ENCODE measurements around the gene GOLM1.

DNA sequence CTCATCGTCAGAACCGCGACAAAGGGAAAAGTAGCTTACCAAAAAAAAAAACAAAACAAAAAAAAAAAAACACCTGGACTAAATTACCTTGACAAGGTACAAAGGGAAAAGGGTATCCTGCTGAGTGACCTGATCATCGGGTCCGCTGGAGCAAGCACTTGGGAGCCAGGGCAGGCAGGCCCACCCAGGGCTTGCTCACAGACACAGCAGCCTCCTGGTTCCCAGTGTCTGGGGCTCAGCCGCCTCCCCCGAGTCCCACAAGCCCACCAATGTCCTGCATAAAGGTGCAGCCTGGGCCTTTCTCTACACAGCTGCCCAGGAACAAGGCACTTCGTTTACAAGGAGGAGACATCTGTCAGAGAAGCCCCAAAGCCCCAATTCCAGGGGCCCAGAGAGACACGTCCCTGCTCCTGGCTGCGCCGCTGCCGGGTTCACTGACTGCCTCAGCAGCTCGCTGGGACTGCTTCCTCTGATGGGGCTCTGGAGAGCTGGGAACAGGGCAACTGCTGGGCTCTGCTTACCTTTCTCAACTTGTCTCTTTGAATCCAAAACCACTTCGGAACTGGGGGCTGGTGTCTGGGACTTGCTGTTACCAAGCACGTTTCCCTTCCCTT is 63.4 kb downstream of the GOLM1 start:
- TF ChIP-seq CTCF (IDR thresholded peaks at IDR 0.05) (no peak), POLR2A (IDR thresholded peaks at IDR 0.05) (no peak)
